Measurements from ENCODE around the gene LNP1. TPM values are rescaled to one million over a fixed set of nuclear protein-coding genes. Genes with fewer than 3 reads are reported as not detected.

LNP1 gene
- total and polyA plus RNA-seq, 2 of the 13 experiments (the other 11 are each of a cell fraction or from before 2014, with no cell fraction given), result 3.6 to 7.0 TPM

- TF ChIP-seq RELA (CRISPR knock-in tag; IDR thresholded peaks at IDR 0.05) (no peak; the same call in 1 of the 2 replicates), TIGD3 (CRISPR knock-in tag; IDR thresholded peaks at IDR 0.05; ENCODE audit: borderline replicate concordance) (peak; percentile 29; the same call in 1 of the 2 replicates), ZFP36L1 (CRISPR knock-in tag; IDR thresholded peaks at IDR 0.05) (no peak; the same call in none of the 2 replicates), ZNF597 (CRISPR knock-in tag; IDR thresholded peaks at IDR 0.05) (no peak), MAZ (IDR thresholded peaks at IDR 0.05; ENCODE audit: borderline replicate concordance, low read depth, low read length) (no peak), MAZ (CRISPR knock-in tag; IDR thresholded peaks at IDR 0.05; ENCODE audit: low read depth) (peak; percentile 70), SALL2 (CRISPR knock-in tag; IDR thresholded peaks at IDR 0.05) (peak; percentile 60), THAP8 (CRISPR knock-in tag; IDR thresholded peaks at IDR 0.05; ENCODE audit: borderline replicate concordance) (peak; percentile 39; the same call in 1 of the 2 replicates), TFE3 (CRISPR knock-in tag; IDR thresholded peaks at IDR 0.05) (no peak), TMF1 (CRISPR knock-in tag; IDR thresholded peaks at IDR 0.05; ENCODE audit: low read depth) (no peak; the same call in 1 of the 2 replicates), TEF (CRISPR knock-in tag; IDR thresholded peaks at IDR 0.05) (no peak; the same call in 1 of the 2 replicates), NR1H2 (CRISPR knock-in tag; IDR thresholded peaks at IDR 0.05; ENCODE audit: borderline replicate concordance, low read depth) (peak; percentile 78; the same call in 1 of the 2 replicates), PHB2 (IDR thresholded peaks at IDR 0.05; ENCODE audit: partially characterized antibody) (no peak), XRCC5 (optimal IDR thresholded peaks at IDR 0.05; ENCODE audit: low read length) (peak; percentile 19), TBL1XR1 (IDR thresholded peaks at IDR 0.05; ENCODE audit: borderline replicate concordance, low read length, partially characterized antibody) (no peak), HNF4G (IDR thresholded peaks at IDR 0.05; ENCODE audit: borderline replicate concordance, low read depth, low read length) (peak; percentile 65), HNF4G (CRISPR knock-in tag; IDR thresholded peaks at IDR 0.05; ENCODE audit: borderline replicate concordance, low read depth) (peak; percentile 34; the same call in 1 of the 2 replicates), HBP1 (CRISPR knock-in tag; IDR thresholded peaks at IDR 0.05; ENCODE audit: low read depth) (peak; percentile 79; the same call in 1 of the 2 replicates), WIZ (CRISPR knock-in tag; IDR thresholded peaks at IDR 0.05) (0 out of 2 replicates have a peak, but pooled peaks have one; percentile 61), E2F1 (CRISPR knock-in tag; IDR thresholded peaks at IDR 0.05) (peak; percentile 69)
Measured at GRCh38 chr3:100400780-100401673, at the start of gene LNP1, which contains the start of gene TOMM70 (continued).
